Smooth muscle cell (in vitro differentiated cells): ENCODE results near the gene SYCP3. TPM values are rescaled to one million over a fixed set of nuclear protein-coding genes. Genes with fewer than 3 reads are reported as not detected.

ENCODE experiments used
- DNase-seq: peaks from one replicate; lab custom pipeline; 2025; ENCODE audit not compliant: unreplicated experiment; lab: John Stamatoyannopoulos, UW
- H2AFZ ChIP-seq: fragments of 200-600 bp; sonication (generic); 2 replicates; pipeline ENCODE4 v1.6.0; 2016; ENCODE audit warnings: antibody characterized with exemption, low read depth, mild to moderate bottlenecking
- H3F3A ChIP-seq: fragments of 200-600 bp; sonication (generic); 2 replicates; pipeline ENCODE4 v1.6.0; 2017; ENCODE audit warnings: antibody characterized with exemption, low read depth
- H3K27ac ChIP-seq: fragments of 200-600 bp; sonication (generic); 2 replicates; pipeline ENCODE4 v1.5.1; 2016; ENCODE audit warnings: low read depth, mild to moderate bottlenecking
- H3K27me3 ChIP-seq: fragments of 200-600 bp; sonication (generic); 2 replicates; pipeline ENCODE4 v1.6.1; 2016; ENCODE audit warnings: low read depth, mild to moderate bottlenecking
- H3K36me3 ChIP-seq: fragments of 200-600 bp; sonication (generic); 2 replicates; pipeline ENCODE4 v1.5.1; 2016; ENCODE audit warnings: low read depth
- H3K4me1 ChIP-seq: fragments of 200-600 bp; sonication (generic); 2 replicates; pipeline ENCODE4 v1.5.1; 2016; ENCODE audit warnings: low read depth
- H3K4me2 ChIP-seq: fragments of 200-600 bp; sonication (generic); 2 replicates; pipeline ENCODE4 v1.6.0; 2016; ENCODE audit warnings: mild to moderate bottlenecking
- H3K4me3 ChIP-seq: fragments of 200-600 bp; sonication (generic); 2 replicates; pipeline ENCODE4 v1.5.1; 2016; ENCODE audit warnings: mild to moderate bottlenecking
- H3K79me2 ChIP-seq: fragments of 200-600 bp; sonication (generic); 2 replicates; pipeline ENCODE4 v1.6.0; 2016; ENCODE audit warnings: low read depth, mild to moderate bottlenecking
- H3K9ac ChIP-seq: fragments of 200-600 bp; sonication (generic); 2 replicates; pipeline ENCODE4 v1.6.0; 2016; ENCODE audit warnings: low read depth
- H3K9me3 ChIP-seq: fragments of 200-600 bp; sonication (generic); replicated peaks from 2 replicates; pipeline ENCODE4 v1.5.1; 2016; ENCODE audit warnings: low read depth
- H4K20me1 ChIP-seq: fragments of 200-600 bp; sonication (generic); 2 replicates; pipeline ENCODE4 v1.6.0; 2016; ENCODE audit warnings: low read depth
- WGBS: methylation state at CpG from one replicate; pipeline ENCODE4 v1.1.7; 2016; ENCODE audit warnings: low lambda C conversion rate; 5-methylcytosine and 5-hydroxymethylcytosine counted together
- polyA plus RNA-seq: library from polyadenylated mRNA; unstranded; fragments of >200 nt; fragmentation: Nextera tagmentation; extraction: Ambion mirVana; gene quantifications from 2 replicates; pipeline ENCODE4 v1.2.1, GENCODE V29; 2016
- total RNA-seq: library from RNA; depleted of rRNA; stranded (reverse); fragments of >200 nt; gene quantifications from 2 replicates; pipeline ENCODE4 v1.2.3, GENCODE V29; 2014
- TF ChIP-seq, protein P1 (sequence below): fragments of 200-600 bp; sonication (generic); IDR thresholded peaks from 2 replicates; pipeline ENCODE4 v1.5.1; 2017; ENCODE audit warnings: borderline replicate concordance, mild to moderate bottlenecking, antibody characterized with exemption; ENCODE audit not compliant: insufficient read depth, poor library complexity, severe bottlenecking

SYCP3 gene
- total and polyA plus RNA-seq, 2 experiments from 2014 or later: 1.1 to 3.6 TPM

- H3K36me3 ChIP-seq: peaks cover 4% of the 10 kb centered on the region
- H3K27me3 ChIP-seq: no peaks in the 10 kb centered on the region
- no peak overlapping the region for H3K4me2 ChIP-seq
- no peaks in the 10 kb centered on the region for H3F3A ChIP-seq
- no peak for DNase-seq
- 91% methylated on average over 1 of the region's 1 CpG for WGBS
- H3K9me3 ChIP-seq: no peaks in the 10 kb centered on the region
- no peaks in the 10 kb centered on the region for H3K79me2 ChIP-seq
- no peaks in the 10 kb centered on the region for H4K20me1 ChIP-seq
- H2AFZ ChIP-seq: no peak overlapping the region
- TF ChIP-seq, protein P1, sequence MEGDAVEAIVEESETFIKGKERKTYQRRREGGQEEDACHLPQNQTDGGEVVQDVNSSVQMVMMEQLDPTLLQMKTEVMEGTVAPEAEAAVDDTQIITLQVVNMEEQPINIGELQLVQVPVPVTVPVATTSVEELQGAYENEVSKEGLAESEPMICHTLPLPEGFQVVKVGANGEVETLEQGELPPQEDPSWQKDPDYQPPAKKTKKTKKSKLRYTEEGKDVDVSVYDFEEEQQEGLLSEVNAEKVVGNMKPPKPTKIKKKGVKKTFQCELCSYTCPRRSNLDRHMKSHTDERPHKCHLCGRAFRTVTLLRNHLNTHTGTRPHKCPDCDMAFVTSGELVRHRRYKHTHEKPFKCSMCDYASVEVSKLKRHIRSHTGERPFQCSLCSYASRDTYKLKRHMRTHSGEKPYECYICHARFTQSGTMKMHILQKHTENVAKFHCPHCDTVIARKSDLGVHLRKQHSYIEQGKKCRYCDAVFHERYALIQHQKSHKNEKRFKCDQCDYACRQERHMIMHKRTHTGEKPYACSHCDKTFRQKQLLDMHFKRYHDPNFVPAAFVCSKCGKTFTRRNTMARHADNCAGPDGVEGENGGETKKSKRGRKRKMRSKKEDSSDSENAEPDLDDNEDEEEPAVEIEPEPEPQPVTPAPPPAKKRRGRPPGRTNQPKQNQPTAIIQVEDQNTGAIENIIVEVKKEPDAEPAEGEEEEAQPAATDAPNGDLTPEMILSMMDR: no peak
- H3K4me3 ChIP-seq: no peak overlapping the region
- no peak overlapping the region for H3K9ac ChIP-seq
- no peaks in the 10 kb centered on the region for H3K4me1 ChIP-seq
- H3K27ac ChIP-seq: no peak overlapping the region
These were observed 7.4 kb upstream of the SYCP3 start for GRCh38 chr12:101746661-101747060.

GRCh38 chr12:101746196-101746595 is 6.9 kb upstream of the SYCP3 start:
- H3K4me2 ChIP-seq: no peak overlapping the region
- no peak overlapping the region for H2AFZ ChIP-seq
- H3K9me3 ChIP-seq: no peaks in the 10 kb centered on the region
- no peak for DNase-seq
- no peaks in the 10 kb centered on the region for H3F3A ChIP-seq
- no peak overlapping the region for H3K9ac ChIP-seq
- no peaks in the 10 kb centered on the region for H3K4me1 ChIP-seq
- no peaks in the 10 kb centered on the region for H3K27me3 ChIP-seq
- peaks cover 4% of the 10 kb centered on the region for H3K36me3 ChIP-seq
- H4K20me1 ChIP-seq: no peaks in the 10 kb centered on the region
- H3K27ac ChIP-seq: no peak overlapping the region
- no peaks in the 10 kb centered on the region for H3K79me2 ChIP-seq
- no peak overlapping the region for H3K4me3 ChIP-seq
- WGBS: 67% methylated on average over 1 of the region's 1 CpG
- TF ChIP-seq, protein P1: no peak

- Histone ChIP-seq H3K4me3 (no peak overlapping the region), H3K4me1 (no peaks in the 10 kb centered on the region), H3K27me3 (no peaks in the 10 kb centered on the region), H3K36me3 (peaks cover 4% of the 10 kb centered on the region), H3K27ac (no peak overlapping the region), H3K9ac (no peak overlapping the region), H2AFZ (no peak overlapping the region), H4K20me1 (no peaks in the 10 kb centered on the region), H3K79me2 (no peaks in the 10 kb centered on the region), H3K4me2 (no peak overlapping the region), H3F3A (no peaks in the 10 kb centered on the region), H3K9me3 (no peaks in the 10 kb centered on the region)
- WGBS: 94% methylated on average over 3 of the region's 3 CpGs
- DNase-seq: no peak
- TF ChIP-seq, protein P1: no peak
These were observed 6.2 kb upstream of the SYCP3 start for GRCh38 chr12:101745481-101745880.

DNA sequence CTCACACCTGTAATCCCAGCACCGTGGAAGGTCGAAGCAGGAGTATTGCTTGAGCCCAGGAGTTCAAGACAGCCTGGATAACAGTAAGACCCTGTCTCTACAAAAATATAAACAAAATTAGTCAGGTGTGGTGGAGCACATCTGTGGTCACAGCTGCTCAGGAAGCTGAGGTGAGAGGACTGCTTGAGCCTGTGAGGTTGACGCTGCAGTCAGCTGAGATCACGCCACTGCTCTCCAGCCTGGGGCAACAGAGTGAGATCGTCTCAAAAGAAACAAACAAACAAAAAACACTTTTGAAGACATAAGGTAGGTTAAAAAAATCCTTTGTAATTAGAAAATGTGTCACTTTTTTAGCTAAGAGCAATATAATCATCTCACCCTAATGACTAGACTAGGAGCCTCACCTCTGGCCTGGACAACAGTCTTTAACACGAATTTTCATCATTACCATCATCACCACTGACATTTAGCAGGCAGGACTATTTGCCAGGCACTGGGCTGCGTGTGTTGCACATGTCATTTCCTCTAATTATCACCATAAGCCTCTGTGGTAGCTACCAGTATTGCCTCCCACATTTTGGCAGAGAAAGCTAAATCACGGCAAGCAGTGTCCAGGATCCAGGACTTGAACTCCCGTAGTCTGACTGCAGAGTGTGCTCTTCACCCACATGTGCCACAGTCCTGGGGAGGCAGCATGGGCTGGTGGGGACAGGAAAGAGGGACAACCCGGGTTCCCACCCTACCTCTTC is 4.6 kb upstream of the SYCP3 start:
- 82% methylated on average over 10 of the region's 10 CpGs for WGBS

More for the DNA sequence above, 4.6 kb upstream of the SYCP3 start:
- Histone ChIP-seq H2AFZ (no peak overlapping the region), H3K9ac (no peak overlapping the region), H3F3A (no peaks in the 10 kb centered on the region), H4K20me1 (no peaks in the 10 kb centered on the region), H3K27me3 (no peaks in the 10 kb centered on the region), H3K9me3 (no peaks in the 10 kb centered on the region), H3K4me3 (no peak overlapping the region), H3K4me1 (no peaks in the 10 kb centered on the region), H3K36me3 (peaks cover 4% of the 10 kb centered on the region), H3K79me2 (no peaks in the 10 kb centered on the region), H3K4me2 (no peak overlapping the region), H3K27ac (no peak overlapping the region)
- TF ChIP-seq, protein P1: no peak
- no peak for DNase-seq
